Stimulated activated CD4-positive, alpha-beta T cell treated with anti-CD3 and anti-CD28 coated beads, Interleukin-4, amount 100 ng/mL, for 24 hours (primary cell): ENCODE data around the gene IGSF21.

Experiments
- DNase-seq: peaks from one replicate; pipeline ENCODE4 v3.0.0-alpha.2; 2020

The IGSF21 gene

DNA sequence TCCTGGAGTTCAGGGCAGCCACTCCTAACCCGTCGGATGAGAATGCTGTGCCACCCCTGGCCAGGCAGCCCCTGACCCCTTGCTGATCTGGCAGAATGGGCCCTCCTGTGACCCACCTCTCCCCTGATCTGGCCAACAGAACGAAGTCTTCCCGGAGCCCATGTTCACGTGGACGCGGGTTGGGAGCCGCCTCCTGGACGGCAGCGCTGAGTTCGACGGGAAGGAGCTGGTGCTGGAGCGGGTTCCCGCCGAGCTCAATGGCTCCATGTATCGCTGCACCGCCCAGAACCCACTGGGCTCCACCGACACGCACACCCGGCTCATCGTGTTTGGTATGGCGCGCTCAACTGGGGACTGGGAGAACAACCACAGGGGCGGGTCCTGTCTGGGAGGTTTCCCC, 269.1 kb downstream of the IGSF21 start:
- no peak for DNase-seq

DNA sequence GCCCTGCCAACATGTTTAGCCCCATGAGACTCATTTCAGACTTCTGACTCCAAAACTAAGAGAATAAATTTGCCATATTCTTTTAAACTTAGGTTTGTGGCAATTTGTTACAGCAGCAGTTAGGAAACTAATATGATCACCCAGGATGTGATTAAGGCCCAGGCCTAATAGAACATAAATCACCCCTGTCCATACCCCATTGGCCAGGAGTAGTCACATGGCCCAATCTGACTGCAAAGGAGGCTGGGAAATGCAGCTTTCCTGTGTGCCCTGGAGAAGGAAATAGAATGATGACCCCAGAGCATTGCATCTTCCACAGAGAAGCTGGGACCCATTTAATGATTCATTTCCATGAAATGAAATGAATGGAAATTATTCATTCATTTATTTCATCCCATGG, 272.7 kb downstream of the IGSF21 start:
- DNase-seq: no peak

DNA sequence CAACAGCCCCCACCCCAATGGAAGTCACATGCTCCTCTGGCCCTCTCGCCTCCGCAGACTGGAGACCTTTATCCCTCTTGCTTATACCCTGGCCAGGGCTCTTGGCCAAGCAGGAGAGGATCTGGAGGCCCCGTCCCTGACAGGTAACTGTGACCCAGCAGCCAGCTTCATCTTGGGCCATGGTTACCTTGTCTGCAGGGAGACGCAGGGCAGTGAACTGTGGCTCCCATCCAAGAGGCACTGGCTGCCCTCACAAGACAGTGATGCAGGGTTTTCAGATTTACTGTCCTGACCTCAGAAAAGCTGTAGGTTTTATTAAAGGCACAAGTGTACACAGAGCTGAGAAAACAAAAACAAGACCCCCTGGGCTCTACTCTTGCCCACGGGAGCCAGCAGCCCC, 276.5 kb downstream of the IGSF21 start:
- DNase-seq: no peak

DNA sequence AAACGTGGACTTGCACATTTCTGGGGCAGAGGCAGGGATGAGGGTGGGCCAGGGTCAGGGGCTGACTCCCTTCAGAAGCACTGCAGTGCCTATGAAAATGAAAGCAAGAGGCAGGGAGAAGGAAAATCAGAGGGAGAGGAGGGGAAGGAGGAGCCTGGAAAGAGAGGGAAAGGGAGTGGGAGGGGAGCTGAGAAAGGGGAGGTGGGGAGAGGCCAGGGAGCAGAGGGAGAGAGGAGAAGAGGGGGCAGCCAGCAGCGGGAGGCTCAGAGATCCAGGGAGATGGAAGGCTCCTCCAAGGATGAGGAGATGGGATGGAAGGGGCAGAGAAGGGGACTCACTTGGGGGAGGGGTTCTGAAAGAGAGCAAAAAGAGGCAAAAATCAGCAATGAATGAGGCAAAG, 276.9 kb downstream of the IGSF21 start:
- DNase-seq: no peak

DNA sequence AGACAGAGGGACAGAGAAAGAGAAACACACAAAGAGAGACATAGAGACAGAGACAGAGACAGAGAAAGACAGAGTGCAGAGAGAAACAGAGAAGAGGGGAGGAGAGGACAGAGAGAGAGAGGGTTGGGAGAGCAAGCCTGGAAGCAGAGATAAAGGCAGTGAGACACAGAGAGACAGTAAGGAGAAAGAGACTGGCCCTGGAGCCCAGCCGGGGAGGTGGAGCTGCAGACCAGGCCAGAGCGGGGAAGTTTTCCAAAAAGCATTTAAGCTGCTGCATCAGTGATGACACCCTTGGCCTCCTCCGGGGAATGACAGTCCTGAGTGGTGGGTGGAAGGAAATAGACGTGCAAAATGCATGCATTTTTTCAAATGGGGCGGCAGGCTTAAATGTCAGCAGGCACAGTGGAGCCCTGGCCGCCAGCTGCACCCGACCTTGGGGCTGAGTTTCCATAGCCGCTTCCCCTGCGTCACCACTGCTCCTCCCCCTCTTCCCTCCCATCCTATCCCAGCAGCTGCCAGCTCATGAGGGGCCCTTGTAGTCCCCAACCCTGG, 277.7 kb downstream of the IGSF21 start:
- DNase-seq: no peak

- no peak for DNase-seq
Observed at GRCh38 chr1:18386591-18386990, 279.0 kb downstream of the IGSF21 start.

DNA sequence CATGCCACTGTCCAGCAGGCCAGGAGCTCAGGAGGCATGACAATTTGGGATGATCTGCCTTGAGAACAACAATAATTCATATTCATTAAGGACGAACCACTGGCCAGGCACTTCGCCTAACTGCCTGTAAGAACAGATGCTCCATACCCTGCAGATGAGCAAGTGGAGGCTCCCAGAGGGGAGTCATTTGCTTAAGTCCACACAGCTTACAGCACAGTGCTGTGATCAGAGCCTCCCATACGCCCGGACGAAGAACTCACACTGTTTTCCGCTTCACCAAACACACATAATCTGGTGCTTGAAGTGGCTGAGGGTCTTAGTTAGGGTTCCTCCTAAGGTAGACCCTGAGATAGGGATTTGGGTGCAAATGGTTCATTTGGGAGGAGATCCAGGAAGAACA, 279.7 kb downstream of the IGSF21 start:
- DNase-seq: no peak

DNA sequence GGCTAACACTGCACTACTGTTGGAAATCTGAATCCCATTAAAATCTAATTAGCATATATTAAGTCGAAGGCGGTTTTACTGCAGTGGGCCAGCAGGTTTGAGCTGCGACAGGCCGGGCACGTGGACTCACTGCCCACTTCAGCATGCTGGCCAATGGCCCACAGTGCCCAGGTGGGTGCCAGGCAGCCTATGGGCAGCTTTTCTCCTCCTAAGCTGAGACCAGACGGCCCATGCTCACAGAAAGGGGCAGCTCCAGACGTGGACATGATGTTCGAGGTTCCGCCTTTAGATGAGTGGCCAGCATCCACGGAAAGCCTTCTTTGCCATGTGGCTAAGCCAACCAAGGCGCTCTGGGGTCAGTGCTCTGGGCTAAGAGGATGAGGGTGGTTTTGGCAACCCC, 283.4 kb downstream of the IGSF21 start:
- DNase-seq: no peak

- no peak for DNase-seq
Observed at GRCh38 chr1:18394563-18395156, 287.1 kb downstream of the IGSF21 start.

- no peak for DNase-seq
Observed at GRCh38 chr1:18396247-18396980, 288.8 kb downstream of the IGSF21 start.

GRCh38 chr1:18397641-18398040, 290.0 kb downstream of the IGSF21 start:
- no peak for DNase-seq

DNA sequence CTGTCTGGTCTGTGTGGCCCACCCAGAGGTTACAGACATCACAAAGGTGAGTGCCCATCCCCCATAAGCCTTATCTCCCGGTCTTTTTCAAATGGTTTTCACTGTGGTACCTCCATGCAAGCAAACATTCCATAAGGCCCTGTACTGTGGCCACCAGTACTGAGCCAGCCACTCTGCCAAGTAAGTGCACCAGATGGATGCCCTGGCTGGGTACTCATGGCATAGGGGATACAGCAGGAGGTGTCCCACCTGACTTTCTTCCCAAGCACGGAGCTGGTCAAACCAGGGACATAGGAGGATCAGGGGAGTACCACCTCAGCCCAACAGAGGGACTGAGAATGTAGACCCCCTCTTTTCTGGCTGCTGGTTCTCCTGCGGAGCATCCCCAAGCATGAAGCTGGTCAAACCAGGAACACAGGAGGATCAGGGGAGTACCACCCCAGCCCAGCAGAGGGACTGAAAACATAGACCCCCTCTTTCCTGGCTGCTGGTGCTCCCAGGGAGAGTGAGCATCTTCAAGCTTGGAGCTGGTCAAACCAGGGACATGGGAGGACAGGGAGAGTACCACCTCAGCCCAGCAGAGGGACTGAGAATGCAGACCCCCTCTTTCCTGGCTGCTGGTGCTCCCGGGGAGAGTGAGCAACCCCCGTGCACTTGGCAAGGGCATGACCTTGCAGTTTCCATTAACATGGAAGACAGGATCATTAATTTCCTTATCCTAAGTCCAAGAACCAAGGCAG, 291.4 kb downstream of the IGSF21 start:
- no peak for DNase-seq

DNA sequence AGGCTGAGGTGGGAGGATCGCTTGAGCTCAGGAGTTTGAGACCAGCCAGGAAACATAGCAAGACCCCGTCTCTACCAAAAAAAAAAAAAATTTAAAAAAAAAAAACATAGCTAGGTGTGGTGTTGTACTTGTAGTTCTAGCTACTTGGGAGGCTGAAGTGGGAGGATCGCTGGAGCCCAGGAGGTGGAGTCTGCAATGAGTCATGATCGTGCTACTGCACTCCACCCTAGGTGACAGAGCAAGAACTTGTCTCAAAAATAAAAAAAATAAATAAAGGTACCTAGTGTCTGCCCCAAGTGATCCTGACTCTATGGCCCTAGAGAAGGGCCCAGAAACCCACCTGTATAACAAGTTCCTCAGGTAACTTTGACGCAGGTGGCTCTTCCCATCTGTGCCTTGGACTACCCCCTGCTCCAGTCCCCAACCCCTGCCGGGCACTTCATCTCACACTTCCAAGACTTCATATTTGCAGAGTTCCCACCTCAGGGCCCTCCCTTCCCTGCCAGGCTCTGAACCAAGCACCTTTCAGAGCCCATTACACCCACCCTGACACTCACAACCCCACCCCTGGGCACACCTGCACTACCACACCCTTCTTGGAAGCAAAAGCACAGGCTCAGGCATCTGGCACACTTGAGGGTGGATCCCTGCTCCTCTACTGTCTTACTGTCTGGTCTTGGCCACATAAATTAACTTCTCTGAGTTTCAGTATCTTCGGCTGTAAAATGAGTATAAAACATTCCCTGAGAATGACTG, 292.9 kb downstream of the IGSF21 start:
- no peak for DNase-seq

DNA sequence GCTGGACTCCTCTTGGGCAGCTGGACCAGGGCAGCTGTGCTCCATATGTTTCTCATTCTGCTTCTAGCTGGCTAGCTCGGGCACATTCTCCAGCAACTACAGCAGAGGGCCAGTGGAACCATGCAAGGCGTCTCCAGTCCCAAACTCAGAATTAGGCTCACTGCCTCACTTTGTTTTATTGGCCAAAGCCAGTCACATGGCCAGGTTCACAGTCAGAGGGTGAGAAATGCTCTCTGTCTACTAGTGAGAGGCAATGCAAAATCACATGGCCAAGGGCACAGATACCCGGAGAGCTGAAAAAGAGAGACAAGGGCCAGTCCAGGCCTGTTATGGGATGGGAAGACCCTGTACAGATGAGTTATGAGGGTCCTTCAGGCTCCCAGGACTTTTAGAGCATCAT, 294.3 kb downstream of the IGSF21 start:
- DNase-seq: no peak

GRCh38 chr1:18404460-18404859, 296.9 kb downstream of the IGSF21 start:
- DNase-seq: no peak

DNA sequence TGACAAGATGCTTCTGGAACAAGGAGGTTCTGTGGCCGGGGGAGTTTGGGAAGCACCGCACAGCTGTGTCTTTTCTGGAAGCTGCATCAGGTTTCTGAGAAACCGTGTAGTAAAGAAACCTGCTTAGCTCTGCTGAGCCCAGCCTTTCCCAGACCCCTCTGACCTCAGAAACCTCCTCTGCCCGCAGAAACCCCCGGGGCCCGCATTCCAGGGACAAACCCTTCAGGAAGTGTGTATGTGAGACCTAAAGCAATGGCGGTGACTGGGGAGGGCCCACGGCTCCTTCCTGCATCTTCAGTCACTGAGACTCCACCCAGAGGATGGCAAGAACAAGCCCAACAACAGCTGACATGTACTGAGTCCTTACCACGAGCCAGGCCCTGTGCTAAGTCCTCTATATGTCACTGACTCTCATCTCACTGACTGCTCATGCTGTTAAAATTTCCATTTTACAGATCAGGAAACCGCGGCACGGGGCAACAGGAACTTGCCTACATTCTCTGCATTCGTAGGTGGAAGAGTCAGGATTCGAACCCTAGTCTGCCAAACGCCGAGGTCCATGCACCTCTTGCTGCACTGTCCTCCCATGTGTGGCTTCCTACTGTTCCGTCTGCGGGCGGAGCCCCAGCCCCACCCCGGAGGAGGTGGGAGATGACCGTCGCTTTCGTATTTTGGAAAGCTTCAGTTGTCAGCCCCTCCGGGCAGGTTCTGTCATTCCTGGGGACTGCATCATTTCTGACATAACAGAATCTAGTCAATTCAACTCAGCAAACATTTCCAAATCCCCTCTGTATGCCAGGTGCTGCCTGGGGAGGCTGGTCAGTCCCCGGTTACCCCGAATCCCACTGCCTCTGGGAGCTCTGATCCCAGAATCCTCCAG, 299.8 kb downstream of the IGSF21 start:
- no peak for DNase-seq

DNA sequence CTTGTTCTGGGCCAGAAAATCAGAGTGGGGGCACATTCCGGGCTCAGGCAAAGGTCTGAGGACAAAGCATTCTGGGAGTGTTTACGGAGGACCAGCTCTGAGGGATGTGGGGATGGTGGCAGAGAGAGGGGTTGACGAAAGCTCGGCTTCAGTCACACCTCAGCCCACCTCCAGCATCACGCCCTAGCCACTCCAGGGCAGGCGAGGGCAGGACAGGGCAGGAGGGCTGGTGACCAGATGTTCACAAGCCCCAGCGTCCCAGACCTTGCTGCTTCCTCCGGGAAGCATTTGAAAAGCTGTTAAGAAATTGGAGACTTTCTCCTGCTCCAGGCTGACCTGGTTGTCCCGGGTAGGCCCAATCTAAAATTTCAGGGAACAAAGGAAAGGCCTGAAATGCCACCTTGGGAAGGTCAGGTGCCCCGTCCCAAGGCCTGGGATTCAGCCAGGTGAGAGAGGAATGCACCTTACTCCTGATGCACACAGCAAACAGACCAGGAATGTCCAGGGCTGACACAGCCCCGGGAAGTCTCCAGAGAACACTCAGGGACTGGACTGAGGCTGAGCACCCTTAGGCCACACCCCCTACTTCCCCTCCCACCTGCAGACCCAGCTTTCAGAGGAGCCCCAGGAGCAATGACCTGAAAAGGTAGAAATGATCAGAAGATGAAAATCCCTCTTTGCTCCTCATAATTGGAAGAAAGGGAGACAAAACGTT, 301.2 kb downstream of the IGSF21 start:
- no peak for DNase-seq

DNA sequence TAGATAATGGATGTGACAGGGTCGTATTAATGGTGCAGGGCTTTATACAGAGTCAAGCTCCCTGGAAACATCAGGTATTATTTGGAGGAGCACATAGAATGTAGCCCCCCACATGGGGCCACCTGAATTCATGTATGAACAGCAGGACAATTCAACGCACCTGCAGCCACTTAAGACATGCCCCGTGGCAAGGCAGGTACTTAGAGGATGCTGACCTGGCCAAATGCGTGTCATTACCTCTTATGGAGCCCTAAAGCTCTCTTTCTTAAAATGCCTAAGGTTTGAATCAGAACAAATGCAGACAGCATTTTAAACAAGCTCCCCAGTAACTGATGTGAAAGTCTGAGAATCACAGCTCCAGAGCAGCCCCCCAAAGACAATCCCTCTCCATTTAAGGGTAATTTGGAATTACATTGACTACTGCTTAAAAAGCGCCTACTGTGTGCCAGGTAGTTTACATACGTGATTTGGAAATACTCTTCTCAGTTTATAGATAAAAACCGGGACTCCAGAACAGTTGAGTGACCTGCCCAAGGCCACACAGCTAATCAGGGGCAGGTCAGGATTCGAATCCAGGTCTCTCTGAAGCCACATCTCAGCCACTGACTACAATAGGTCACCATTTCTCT, 302.1 kb downstream of the IGSF21 start:
- no peak for DNase-seq

DNA sequence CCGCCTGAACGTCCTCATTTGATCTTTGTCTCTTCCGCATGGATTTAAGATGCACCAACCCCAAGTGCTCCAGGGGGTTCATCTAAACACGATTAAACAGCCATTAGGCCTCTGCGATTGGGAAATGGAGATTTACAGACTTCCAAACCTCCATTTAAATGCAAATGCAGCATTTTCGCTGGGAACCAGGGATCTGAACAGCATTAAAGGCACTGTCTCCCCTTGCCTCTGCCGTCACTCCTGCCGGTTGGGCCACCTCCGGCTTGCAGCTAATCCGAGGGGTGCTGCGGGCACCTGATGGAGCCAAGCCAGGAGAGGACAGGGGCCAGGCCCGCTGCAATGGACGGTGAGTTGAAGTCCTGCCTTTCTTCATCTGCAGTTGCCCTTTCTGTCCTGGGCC, 302.8 kb downstream of the IGSF21 start:
- no peak for DNase-seq

DNA sequence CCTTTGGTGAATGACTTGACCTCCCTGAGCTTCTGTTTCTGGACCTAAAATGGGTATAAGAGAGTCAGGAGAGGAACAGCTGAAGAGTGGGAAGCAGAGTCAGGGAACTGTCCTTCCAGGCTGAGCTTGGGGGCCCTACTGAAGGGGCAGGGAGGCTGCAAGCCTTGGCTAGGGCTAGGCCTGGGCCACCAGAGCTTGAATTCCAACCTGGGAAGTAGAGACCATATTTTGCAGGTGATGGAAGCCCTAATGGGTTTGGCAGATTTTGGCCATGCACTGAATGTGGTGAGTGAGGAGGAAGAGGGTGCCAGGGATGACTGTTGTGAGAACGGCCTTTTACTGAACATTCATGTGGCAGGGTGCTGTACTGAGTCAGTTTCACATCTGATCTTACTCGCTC, 303.7 kb downstream of the IGSF21 start:
- no peak for DNase-seq
